Hematopoietic multipotent progenitor cell treated with erythropoietin and hydrocortisone succinate and interleukin-3 and kit ligand, for 8 days (in vitro differentiated cells): ENCODE data around the gene SLC4A5.
"Not testable (repeated sequence)": the region's sequence is repeated elsewhere in the genome, so short reads cannot be mapped to it uniquely, and the experiment has no call there.

Experiments
- DNase-seq: peaks from one replicate; pipeline ENCODE4 v3.0.0-alpha.2; 2015

The SLC4A5 gene

DNA sequence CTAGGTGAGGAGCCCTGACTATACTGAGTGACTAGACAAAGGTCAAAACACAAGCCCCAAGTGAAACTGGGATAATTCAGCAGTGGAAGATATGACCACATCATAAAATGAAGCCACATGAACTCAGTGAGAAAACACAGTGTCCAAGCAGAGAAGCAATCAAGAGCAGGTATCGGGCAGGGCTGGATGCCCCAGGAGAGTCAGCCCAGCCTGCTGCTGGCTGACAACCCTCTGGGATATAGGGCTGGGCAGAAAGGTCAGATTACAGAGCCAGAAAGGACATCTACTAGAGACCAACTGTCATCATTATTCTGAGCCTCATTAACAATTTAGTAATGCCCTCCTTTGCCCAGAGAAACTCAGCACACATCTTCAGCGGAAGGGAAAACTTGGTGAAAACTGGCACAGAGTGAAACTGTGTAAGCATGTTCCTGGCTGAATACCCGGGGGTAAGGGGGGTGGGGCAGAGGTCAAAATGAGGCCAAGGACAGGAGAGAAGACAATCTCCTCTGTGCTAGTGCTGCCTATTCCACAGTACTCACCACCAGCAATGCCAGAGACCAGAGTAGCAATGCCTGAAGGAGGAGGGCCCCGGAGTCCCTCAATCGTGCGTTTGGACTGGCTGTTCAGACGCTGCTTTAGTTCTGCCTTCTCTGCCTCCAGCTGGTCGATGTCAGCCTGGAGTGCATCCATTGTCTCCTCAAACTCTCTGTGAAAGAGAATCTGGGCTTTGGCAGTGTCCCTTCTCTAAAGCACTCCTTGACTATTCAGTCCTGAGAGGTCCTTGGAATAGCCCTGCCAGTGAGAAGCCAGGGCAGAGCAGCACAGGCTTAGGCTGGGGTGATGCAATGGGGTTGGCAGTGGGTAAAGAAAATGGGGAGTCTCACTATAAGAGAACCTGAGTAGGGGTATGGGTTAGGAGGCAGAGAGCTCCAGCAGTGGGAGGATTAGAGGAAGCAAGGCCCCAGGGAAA, 21.6 kb upstream of the SLC4A5 start:
- DNase-seq, result no peak

GRCh38 chr2:74361327-74361726, 18.1 kb upstream of the SLC4A5 start:
- DNase-seq, result no peak

GRCh38 chr2:74357627-74358026, 14.4 kb upstream of the SLC4A5 start:
- DNase-seq, result no peak

DNA sequence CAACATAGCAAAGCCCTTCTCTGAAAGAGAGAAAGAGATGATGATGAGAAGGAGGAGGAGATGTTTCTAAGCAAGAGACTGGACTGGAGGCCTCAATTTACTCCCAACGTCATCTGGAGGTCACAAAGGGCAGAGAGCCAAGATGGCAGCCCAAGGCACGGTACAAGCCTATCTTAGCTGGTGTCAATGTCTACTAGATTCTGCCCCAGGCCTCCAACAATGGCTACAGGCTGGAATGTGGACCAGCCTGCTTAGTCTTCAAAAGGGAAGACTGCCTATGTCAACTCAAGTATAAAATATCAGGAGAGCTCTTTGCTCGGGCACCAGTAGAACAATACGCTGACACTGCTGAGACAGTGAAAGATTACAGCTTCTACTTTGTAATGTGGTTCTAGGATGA, 6.7 kb upstream of the SLC4A5 start:
- DNase-seq, result no peak

- no peak for DNase-seq
These were observed 4.5 kb upstream of the SLC4A5 start for GRCh38 chr2:74347742-74348141.

DNA sequence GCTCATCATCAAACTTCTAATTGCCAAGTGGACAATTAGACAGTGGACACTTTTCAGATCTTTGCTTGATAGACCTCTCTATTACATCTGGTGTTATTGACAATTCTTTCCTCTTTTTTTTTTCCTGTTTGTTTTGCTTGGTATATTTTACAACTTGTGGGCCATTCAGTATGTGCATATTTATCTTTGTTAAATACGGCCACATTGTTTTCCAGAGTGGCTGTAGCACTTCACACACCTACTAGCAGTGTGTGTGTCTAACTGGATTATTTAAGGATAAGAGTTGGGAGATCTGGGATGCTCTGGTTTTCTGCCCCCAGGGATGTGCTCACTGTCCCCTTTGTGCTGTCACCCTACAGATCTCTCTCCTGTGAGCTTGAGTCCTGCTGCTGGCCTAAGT, 4.1 kb upstream of the SLC4A5 start:
- no peak for DNase-seq

- no peak for DNase-seq
These were observed 2.2 kb upstream of the SLC4A5 start for GRCh38 chr2:74345272-74345943.

DNA sequence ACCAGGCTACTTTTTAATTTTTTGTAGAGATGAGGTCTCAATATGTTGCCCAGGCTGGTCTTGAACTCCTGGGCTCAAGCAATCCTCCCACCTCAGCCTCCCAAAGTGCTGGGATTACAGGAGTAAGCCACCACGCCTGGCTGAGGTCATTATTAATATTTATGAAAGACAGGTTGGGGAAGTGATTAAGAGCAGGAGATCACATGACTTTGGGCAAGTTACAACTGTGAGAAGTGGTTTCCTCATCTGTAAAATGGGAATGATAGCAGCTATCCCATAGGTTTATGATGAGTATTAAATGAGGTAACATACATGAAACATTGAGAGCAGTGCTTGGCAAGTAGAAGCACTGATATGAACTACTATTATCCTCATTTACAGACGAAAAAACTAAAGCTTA, 7.0 kb downstream of the SLC4A5 start:
- not testable (repeated sequence) for DNase-seq

DNA sequence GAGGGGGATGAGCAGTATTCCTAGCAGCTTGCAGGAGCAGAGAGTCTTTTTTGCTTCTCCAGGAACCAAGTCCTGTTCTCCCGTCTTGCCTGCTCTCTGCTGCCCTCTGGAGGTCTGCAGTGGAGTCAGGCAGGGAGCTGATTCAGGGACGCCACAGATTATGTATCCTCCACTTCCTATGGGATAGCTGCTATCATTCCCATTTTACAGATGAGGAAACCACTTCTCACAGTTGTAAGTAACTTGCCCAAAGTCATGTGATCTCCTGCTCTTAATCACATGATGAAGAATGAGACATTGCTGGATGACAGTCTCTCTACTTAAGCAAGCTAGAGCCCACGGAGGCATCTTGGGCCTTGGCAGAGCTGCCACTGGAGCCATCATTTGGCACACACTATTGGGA, 8.3 kb downstream of the SLC4A5 start:
- peak; percentile 66 for DNase-seq

- no peak for DNase-seq
These were observed 9.2 kb downstream of the SLC4A5 start for GRCh38 chr2:74333896-74334586.

GRCh38 chr2:74333175-74333574, 10.0 kb downstream of the SLC4A5 start:
- DNase-seq, result peak; percentile 64

GRCh38 chr2:74332550-74333174, 10.6 kb downstream of the SLC4A5 start:
- DNase-seq, result no peak

DNA sequence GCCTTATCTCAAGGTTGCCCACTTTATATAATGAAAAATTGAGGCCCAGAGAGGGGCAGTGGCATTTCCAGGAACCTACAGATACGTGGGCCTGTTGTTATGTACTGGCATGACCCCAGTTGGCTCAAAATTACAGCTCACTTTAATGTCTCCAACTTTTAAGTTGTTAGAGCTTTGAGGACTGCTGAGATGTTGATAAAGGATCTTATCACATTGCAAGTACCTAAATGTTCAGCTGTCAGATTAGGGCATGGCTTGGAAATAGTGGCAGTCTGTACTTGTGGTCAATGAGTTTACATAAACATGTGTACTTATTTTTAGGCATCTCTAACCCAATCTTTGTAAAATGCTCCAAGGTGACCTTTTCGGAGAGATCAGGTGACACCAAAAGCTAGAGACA, 14.6 kb downstream of the SLC4A5 start:
- peak; percentile 31 for DNase-seq

DNA sequence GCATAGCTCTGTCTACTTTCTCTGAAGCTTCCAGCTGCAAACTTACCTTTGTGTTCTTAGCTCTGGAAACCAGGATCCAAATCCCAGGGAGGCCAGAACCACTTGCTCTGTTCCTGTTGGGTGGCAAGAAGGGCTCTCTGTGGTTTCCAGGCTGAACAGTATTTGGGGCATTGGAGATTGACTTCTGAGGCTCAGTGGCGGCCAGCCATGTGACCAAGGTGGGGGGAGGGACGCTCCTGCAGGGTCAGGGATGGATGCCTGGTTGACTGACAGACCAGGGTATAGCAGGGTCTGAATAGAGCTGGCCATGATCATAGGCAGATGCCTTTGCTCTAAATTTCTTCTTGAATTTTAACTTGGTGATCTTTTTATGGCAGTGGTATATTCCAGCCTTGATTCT, 15.1 kb downstream of the SLC4A5 start:
- DNase-seq, result no peak

GRCh38 chr2:74327627-74328026, 15.6 kb downstream of the SLC4A5 start:
- DNase-seq, result no peak

DNA sequence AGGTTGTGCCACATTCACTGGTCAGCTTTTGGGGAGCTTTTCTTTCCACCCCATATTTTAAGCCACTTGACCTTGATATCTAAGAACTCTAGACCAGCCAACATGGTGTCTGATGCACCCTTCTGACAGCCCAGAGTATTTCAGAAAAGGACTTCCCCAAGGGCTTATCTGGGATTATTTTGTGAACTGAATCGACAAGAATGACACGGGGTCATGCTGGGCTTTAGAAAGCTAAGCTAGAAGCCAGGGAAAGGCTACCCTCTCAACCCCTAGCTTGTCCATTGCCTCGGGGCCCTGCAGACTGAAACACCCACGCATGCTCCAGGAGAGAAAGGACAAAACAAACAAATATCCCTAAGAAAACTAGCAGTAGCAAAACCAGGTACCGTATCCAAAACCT, 16.0 kb downstream of the SLC4A5 start:
- no peak for DNase-seq

DNA sequence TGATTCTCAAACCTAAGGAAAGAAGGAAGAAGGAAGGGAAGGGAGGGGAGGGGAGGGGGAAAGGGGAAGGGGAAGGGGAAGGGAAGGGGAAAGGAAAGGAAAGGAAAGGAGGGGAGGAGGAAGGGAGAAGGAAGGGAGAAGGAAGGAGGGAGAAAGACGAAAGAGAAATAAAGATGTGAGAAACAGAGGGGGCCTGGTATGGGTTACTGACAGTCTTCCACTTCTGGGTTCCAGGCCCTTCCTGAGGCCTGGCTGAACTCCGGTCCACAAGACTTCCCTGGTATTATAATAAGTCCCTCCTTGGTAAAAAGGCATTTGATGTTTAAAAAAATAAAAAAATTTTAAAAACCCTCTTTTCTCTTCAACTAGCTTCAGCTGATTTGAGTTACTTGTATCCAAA, 17.4 kb downstream of the SLC4A5 start:
- DNase-seq, result no peak

DNA sequence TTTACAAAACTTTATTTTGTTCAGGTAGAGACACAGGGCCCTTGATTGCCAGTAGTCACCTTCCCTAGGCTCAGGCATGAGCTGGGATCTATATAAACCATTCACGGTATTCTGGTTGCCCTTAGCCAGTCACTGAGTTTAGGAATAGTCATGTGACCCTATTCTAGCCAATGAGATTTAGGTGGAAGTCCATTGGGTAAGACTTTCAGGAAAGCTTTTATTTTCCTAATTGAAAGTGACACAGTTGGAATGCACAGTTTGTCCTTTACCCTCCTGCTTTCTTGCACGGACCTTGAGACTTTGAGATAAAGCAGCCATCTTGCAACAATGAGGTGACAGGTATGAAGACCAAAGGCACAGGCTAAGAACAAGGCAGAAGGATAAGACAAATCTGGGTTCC, 21.5 kb downstream of the SLC4A5 start:
- DNase-seq, result no peak

DNA sequence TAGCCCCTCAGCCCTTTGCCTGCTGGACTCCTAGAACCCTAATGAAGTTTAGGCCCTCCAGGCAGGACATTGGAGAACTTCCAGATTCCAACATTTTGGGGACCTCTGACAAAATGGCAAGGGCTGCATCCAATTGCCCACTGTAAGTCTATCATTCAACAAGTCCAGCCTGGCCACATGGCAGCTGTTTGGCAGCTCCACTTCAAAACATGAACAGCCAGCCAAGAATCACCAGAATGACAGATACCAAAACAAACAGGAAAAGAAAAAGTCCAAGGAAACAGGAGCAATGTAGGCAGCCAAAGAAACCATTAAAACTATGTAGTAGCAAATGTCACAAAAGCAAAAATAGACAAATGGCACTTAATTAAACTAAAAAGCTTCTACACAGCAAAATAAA, 25.5 kb downstream of the SLC4A5 start:
- no peak for DNase-seq

DNA sequence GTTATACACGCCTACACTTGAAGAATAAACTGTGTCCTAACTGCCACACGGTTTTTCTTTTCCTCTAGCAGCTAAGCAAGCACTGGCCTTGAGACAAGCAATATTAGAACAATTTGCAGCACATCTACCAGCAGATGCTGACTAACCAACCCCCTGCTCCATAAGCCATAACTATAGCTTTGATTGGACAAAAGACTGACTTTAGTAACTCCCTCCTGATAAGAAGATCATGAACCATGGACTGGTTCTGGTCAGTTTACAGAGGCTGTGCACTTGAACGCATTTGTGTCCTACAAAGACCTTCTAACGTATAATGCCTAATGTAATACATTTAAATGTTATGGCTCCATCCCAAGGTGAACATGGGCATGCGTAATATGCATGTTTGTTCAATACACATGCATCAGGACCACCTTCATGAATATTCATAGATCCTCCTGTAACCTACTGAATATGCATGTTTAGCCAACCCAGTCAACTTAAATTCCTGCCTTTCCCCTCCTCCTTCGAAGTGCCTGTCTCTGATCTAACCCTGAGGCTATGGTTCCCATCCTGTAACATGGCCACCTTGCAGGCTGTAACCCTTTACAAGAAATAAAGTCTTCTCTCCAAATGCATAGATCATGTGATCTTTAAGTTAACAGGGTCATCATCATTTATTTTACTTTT, 26.5 kb downstream of the SLC4A5 start:
- DNase-seq, result no peak

DNA sequence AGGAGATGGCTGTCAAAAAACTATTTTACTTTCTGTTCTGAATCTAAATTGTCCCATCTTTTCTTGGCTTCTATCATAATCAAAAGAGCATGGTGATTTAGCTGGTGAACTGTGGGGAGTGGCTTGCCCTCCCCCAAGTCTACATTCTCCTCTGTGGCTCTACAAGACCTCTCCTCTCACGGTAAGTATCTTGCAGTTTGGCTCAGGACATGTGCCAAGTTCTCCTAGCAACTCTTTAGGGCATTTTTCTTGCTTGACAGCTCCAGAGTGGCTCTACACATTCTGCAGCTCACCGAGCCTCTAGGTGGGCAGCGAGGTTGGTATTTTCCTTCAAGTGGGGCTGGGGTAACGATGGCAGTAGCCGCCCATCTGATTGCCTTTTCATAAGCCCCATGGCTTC, 29.1 kb downstream of the SLC4A5 start:
- DNase-seq, result no peak

DNA sequence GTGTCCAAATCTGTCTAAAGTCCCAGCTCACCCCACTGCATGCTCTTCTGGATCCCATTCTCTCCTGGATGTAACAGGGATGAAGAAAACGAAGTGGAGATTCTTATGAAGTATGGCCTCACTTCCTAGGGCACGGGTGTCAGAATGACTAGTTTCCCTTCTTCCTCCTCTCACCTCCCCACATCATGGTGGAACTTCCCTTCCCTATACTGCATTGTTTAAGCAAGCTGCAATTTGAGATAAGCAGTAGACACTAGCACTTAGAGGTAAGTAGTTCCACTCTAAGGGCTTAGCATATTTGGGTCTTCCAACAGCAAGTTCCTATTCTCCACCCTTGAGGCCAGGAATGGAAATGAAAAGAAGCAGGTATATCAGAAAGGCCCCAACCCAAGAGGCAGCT, 29.7 kb downstream of the SLC4A5 start:
- peak; percentile 4 for DNase-seq

DNA sequence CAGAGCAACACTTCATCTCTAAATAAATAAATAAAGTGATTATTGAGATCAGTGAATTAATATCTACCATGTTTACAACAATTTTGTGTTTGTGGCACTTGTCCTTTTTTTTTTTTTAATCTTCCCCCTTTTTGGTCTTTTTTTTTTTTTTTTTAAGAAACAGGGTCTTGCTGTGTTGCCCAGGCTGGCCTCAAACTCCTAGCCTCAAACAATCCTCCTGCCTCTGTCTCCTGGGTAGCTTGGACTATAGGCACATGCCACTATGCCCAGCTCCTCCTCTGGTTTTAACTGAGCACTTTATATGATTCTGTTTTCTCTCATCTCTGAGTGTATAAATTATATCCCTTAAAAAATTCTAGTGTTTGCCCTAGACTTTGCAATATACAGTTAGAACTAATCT, 30.3 kb downstream of the SLC4A5 start:
- no peak for DNase-seq
